WTC11 (cell line): Measurements from ENCODE around the gene INSM2. TPM values are rescaled to one million over a fixed set of nuclear protein-coding genes. Genes with fewer than 3 reads are reported as not detected.

Experiments
- ATAC-seq: fragments of 200-7000 bp; cut with Tn5 transposase; 2 replicates; pipeline ENCODE4 v1.10.0; 2021; ENCODE audit warnings: mild to moderate bottlenecking, moderate library complexity
- CTCF ChIA-PET: fragments of 300-600 bp; sonication (Branson Sonifier 250); formaldehyde crosslinking; loops from one replicate; lab custom pipeline; 2021; ENCODE audit warnings: antibody characterized with exemption; lab: Charles Lee
- POLR2A ChIA-PET: fragments of 350-600 bp; sonication (Branson Sonifier 250); formaldehyde crosslinking; loops from one replicate; lab custom pipeline; 2021; ENCODE audit warnings: antibody characterized with exemption; lab: Charles Lee
- DNase-seq: peaks from one replicate; pipeline ENCODE4 v3.0.0; 2021; ENCODE audit warnings: low spot score
- H3K27ac Mint-ChIP-seq: 2 replicates; pipeline ENCODE4 v1.8.0; 2021; ENCODE audit warnings: mixed read lengths
- H3K27me3 Mint-ChIP-seq: 2 replicates; pipeline ENCODE4 v1.8.0; 2021; ENCODE audit warnings: low read depth, mild to moderate bottlenecking, moderate library complexity, mixed read lengths
- H3K36me3 Mint-ChIP-seq: 2 replicates; pipeline ENCODE4 v1.8.0; 2021; ENCODE audit warnings: mixed read lengths
- H3K4me1 Mint-ChIP-seq: 2 replicates; pipeline ENCODE4 v1.8.0; 2022; ENCODE audit warnings: mixed read lengths
- H3K4me3 Mint-ChIP-seq: 2 replicates; pipeline ENCODE4 v1.8.0; 2021; ENCODE audit warnings: mild to moderate bottlenecking, moderate library complexity, mixed read lengths
- H3K9me3 Mint-ChIP-seq: 2 replicates; pipeline ENCODE4 v1.8.0; 2021; ENCODE audit warnings: mixed read lengths
- CBFB ChIP-seq: sonication (generic); formaldehyde crosslinking; IDR thresholded peaks from 2 replicates; pipeline ENCODE4 v1.8.1; 2022; ENCODE audit warnings: mild to moderate bottlenecking, low read depth, missing genetic modification reagents
- CDX4 ChIP-seq: fragments of 250-450 bp; sonication (Bioruptor Pico); IDR thresholded peaks from 2 replicates; pipeline ENCODE4 v1.9.0; 2021; ENCODE audit warnings: moderate library complexity, mild to moderate bottlenecking, inconsistent platforms, borderline replicate concordance
- EMX1 ChIP-seq: fragments of 250-450 bp; sonication (Bioruptor Pico); IDR thresholded peaks from 2 replicates; pipeline ENCODE4 v1.8.0; 2021; ENCODE audit warnings: mild to moderate bottlenecking
- ESRRA ChIP-seq: sonication (generic); formaldehyde crosslinking; IDR thresholded peaks from 2 replicates; pipeline ENCODE4 v1.8.1; 2022; ENCODE audit warnings: mild to moderate bottlenecking, missing genetic modification reagents, borderline replicate concordance
- GRHL2 ChIP-seq: fragments of 250-450 bp; sonication (Bioruptor Pico); IDR thresholded peaks from 2 replicates; pipeline ENCODE4 v1.8.0; 2022; ENCODE audit warnings: mild to moderate bottlenecking, moderate library complexity; ENCODE audit not compliant: insufficient replicate concordance, severe bottlenecking
- IRF1 ChIP-seq: sonication (generic); formaldehyde crosslinking; IDR thresholded peaks from 2 replicates; pipeline ENCODE4 v1.8.0; 2023; ENCODE audit warnings: missing genetic modification reagents
- MYBL2 ChIP-seq: sonication (generic); formaldehyde crosslinking; IDR thresholded peaks from 2 replicates; pipeline ENCODE4 v1.8.1; 2023; ENCODE audit warnings: mild to moderate bottlenecking, moderate library complexity, missing genetic modification reagents
- PRDM15 ChIP-seq: sonication (generic); formaldehyde crosslinking; IDR thresholded peaks from 2 replicates; pipeline ENCODE4 v1.8.0; 2022; ENCODE audit warnings: missing genetic modification reagents
- PRRX2 ChIP-seq: fragments of 250-450 bp; sonication (Bioruptor Pico); IDR thresholded peaks from 2 replicates; pipeline ENCODE4 v1.8.0; 2021; ENCODE audit warnings: mild to moderate bottlenecking
- RELA ChIP-seq: sonication (generic); formaldehyde crosslinking; IDR thresholded peaks from 2 replicates; pipeline ENCODE4 v1.8.1; 2022; ENCODE audit warnings: missing genetic modification reagents, mild to moderate bottlenecking, borderline replicate concordance
- SMAD3 ChIP-seq: sonication (generic); formaldehyde crosslinking; IDR thresholded peaks from 2 replicates; pipeline ENCODE4 v1.8.0; 2022; ENCODE audit warnings: missing genetic modification reagents, mild to moderate bottlenecking, borderline replicate concordance
- SP1 ChIP-seq: sonication (generic); formaldehyde crosslinking; conservative IDR thresholded peaks from 2 replicates; pipeline ENCODE4 v1.8.1; 2022; ENCODE audit warnings: missing genetic modification reagents
- STAT6 ChIP-seq: sonication (generic); formaldehyde crosslinking; conservative IDR thresholded peaks from 2 replicates; pipeline ENCODE4 v1.8.1; 2023; ENCODE audit warnings: mild to moderate bottlenecking, low read depth, missing genetic modification reagents, moderate library complexity
- ZBTB43 ChIP-seq: sonication (generic); formaldehyde crosslinking; IDR thresholded peaks from 2 replicates; pipeline ENCODE4 v1.8.1; 2023; ENCODE audit warnings: mild to moderate bottlenecking, missing genetic modification reagents
- ZNF138 ChIP-seq: sonication (generic); formaldehyde crosslinking; conservative IDR thresholded peaks from 2 replicates; pipeline ENCODE4 v1.8.1; 2022; ENCODE audit warnings: mild to moderate bottlenecking, moderate library complexity, missing genetic modification reagents
- ZNF263 ChIP-seq: sonication (generic); formaldehyde crosslinking; IDR thresholded peaks from 2 replicates; pipeline ENCODE4 v1.8.1; 2022; ENCODE audit warnings: low read depth, mild to moderate bottlenecking, moderate library complexity, missing genetic modification reagents
- ZNF281 ChIP-seq: sonication (generic); formaldehyde crosslinking; IDR thresholded peaks from 2 replicates; pipeline ENCODE4 v1.8.0; 2023; ENCODE audit warnings: mild to moderate bottlenecking, missing genetic modification reagents
- ZNF317 ChIP-seq: sonication (generic); formaldehyde crosslinking; IDR thresholded peaks from 2 replicates; pipeline ENCODE4 v1.8.1; 2023; ENCODE audit warnings: low read depth, mild to moderate bottlenecking, moderate library complexity, missing genetic modification reagents, borderline replicate concordance
- ZNF423 ChIP-seq: fragments of 250-450 bp; sonication (Bioruptor Pico); IDR thresholded peaks from 2 replicates; pipeline ENCODE4 v2.1.2; 2022; ENCODE audit warnings: mild to moderate bottlenecking, moderate library complexity
- total RNA-seq: library from RNA; stranded (reverse); gene quantifications from 3 replicates; pipeline ENCODE4 v1.2.3, GENCODE V29; 2021

INSM2 gene
- total RNA-seq, 1 experiment from 2014 or later: 0.07 TPM

GRCh38 chr14:35571598-35571997 is 37.6 kb downstream of the INSM2 start (continued):
- TF ChIP-seq PRDM15 (CRISPR knock-in tag) (no peak), CBFB (CRISPR knock-in tag) (no peak)

- H3K36me3 Mint-ChIP-seq: no peaks in the 10 kb centered on the region
- POLR2A ChIA-PET: no interaction called here
- CTCF ChIA-PET: no interaction called here
- TF ChIP-seq RELA (CRISPR knock-in tag): no peak
- TF ChIP-seq ZNF317 (CRISPR knock-in tag): no peak
- TF ChIP-seq ZNF138 (CRISPR knock-in tag): no peak
- TF ChIP-seq ZNF281 (CRISPR knock-in tag): no peak
- no peak for TF ChIP-seq SP1 (CRISPR knock-in tag)
- TF ChIP-seq ESRRA (CRISPR knock-in tag): no peak
- no peak for TF ChIP-seq STAT6
- no peak for TF ChIP-seq CDX4
- no peak for TF ChIP-seq SMAD3 (CRISPR knock-in tag)
- no peak for TF ChIP-seq EMX1 (CRISPR knock-in tag)
- TF ChIP-seq PRDM15 (CRISPR knock-in tag): no peak
- TF ChIP-seq ZNF423 (CRISPR knock-in tag): no peak
- no peak for TF ChIP-seq IRF1 (CRISPR knock-in tag)
- no peak for TF ChIP-seq GRHL2 (CRISPR knock-in tag)
- no peak for TF ChIP-seq PRRX2 (CRISPR knock-in tag)
- TF ChIP-seq ZNF263 (CRISPR knock-in tag): no peak
- TF ChIP-seq ZBTB43 (CRISPR knock-in tag): no peak
- no peak for TF ChIP-seq MYBL2 (CRISPR knock-in tag)
These were observed 39.9 kb downstream of the INSM2 start for GRCh38 chr14:35573911-35574310.

More at GRCh38 chr14:35573911-35574310, 39.9 kb downstream of the INSM2 start:
- ATAC-seq (no peak), DNase-seq (no peak)
- Mint-ChIP-seq H3K4me3 (no peak overlapping the region), H3K27ac (no peak overlapping the region), H3K9me3 (no peaks in the 10 kb centered on the region), H3K4me1 (no peaks in the 10 kb centered on the region), H3K27me3 (no peaks in the 10 kb centered on the region)
